Endothelial cell of umbilical vein (primary cell): ENCODE results near the gene IGSF10. TPM values are rescaled to one million over a fixed set of nuclear protein-coding genes. Genes with fewer than 3 reads are reported as not detected.

Experiments
- BruUV-seq: library from RNA; stranded (reverse); fragments of 400-500 nt; replicated peaks from 2 replicates; lab custom pipeline; 2021; lab: Mats Ljungman, UMichigan
- CTCF ChIA-PET: fragments of 300-600, 350-600 bp; sonication (Branson Sonifier 250); formaldehyde crosslinking; loops from one replicate; lab custom pipeline; 2021; ENCODE audit warnings: antibody characterized with exemption, inconsistent platforms; lab: Charles Lee
- POLR2A ChIA-PET: fragments of 300-600, 350-600 bp; sonication (Branson Sonifier 250); formaldehyde crosslinking; loops from one replicate; lab custom pipeline; 2021; ENCODE audit warnings: antibody characterized with exemption, inconsistent platforms; lab: Charles Lee
- DNase-seq: peaks from one replicate; pipeline ENCODE4 v3.0.0-alpha.2; 2011; ENCODE audit warnings: low read depth, low spot score
- FAIRE-seq: peaks from 2 replicates; lab custom pipeline; 2011; peaks lifted over from hg19 to GRCh38; lab: Jason Lieb, UNC
- H2AFZ ChIP-seq: 2 replicates; pipeline ENCODE4 v1.6.0; 2012; ENCODE audit warnings: low read depth, low read length, control low read depth, inconsistent platforms
- H3K27ac ChIP-seq: 2 replicates; pipeline ENCODE4 v1.5.1; 2011; ENCODE audit warnings: low read depth, mild to moderate bottlenecking, control low read depth, low read length, moderate library complexity; ENCODE audit not compliant: insufficient read depth
- H3K27me3 ChIP-seq, 2 experiments: 2 replicates each; pipeline versions ENCODE4 v1.6.0 to v1.6.1; 2011; ENCODE audit warnings: low read length in 2 of 2, mixed read lengths in 1 of 2; ENCODE audit not compliant: control insufficient read depth in 2 of 2, insufficient read depth in 2 of 2
- H3K36me3 ChIP-seq, 2 experiments: 2 replicates in 1 of 2; 3 replicates in 1 of 2; pipeline ENCODE4 v1.5.1; 2011; ENCODE audit warnings: low read length in 2 of 2, mild to moderate bottlenecking in 1 of 2, moderate library complexity in 1 of 2; ENCODE audit not compliant: control insufficient read depth in 2 of 2, insufficient read depth in 2 of 2; ENCODE audit errors: extremely low read depth in 1 of 2
- H3K4me1 ChIP-seq: 3 replicates; pipeline ENCODE4 v1.5.1; 2011; ENCODE audit warnings: mild to moderate bottlenecking, low read length; ENCODE audit not compliant: control insufficient read depth, insufficient read depth; ENCODE audit errors: extremely low read depth
- H3K4me2 ChIP-seq: 2 replicates; pipeline ENCODE4 v1.6.1; 2011; ENCODE audit warnings: low read length, control low read depth, mixed read lengths; ENCODE audit not compliant: insufficient read depth
- H3K4me3 ChIP-seq, 3 experiments: fragments of 200-600 bp in 1 of 3; sonication (generic), shearing (Covaris generic) in 1 of 3; replicated peaks in 1 of 3; 2 replicates each; pipeline ENCODE4 v1.5.1; 2011 to 2016; ENCODE audit warnings: control low read depth in 3 of 3, low read length in 3 of 3, mild to moderate bottlenecking in 2 of 3, inconsistent platforms in 1 of 3, low read depth in 1 of 3, moderate library complexity in 1 of 3; ENCODE audit not compliant: insufficient read depth in 1 of 3
- H3K79me2 ChIP-seq: 2 replicates; pipeline ENCODE4 v1.6.0; 2012; ENCODE audit warnings: low read length, inconsistent platforms; ENCODE audit not compliant: control insufficient read depth, insufficient read depth
- H3K9ac ChIP-seq: replicated peaks from 2 replicates; pipeline ENCODE3; 2011; ENCODE audit warnings: low read length, control low read depth; ENCODE audit not compliant: insufficient read depth; ENCODE audit errors: extremely low read depth
- H3K9me1 ChIP-seq: replicated peaks from 3 replicates; pipeline ENCODE4 v1.6.0; 2011; ENCODE audit warnings: mild to moderate bottlenecking, low read length; ENCODE audit not compliant: control insufficient read depth, insufficient read depth; ENCODE audit errors: extremely low read depth
- H3K9me3 ChIP-seq: replicated peaks from 2 replicates; pipeline ENCODE4 v1.5.1; 2012; ENCODE audit warnings: low read length, inconsistent platforms; ENCODE audit not compliant: control insufficient read depth, insufficient read depth
- H4K20me1 ChIP-seq: replicated peaks from 2 replicates; pipeline ENCODE3; 2011; ENCODE audit warnings: mild to moderate bottlenecking, low read length; ENCODE audit not compliant: control insufficient read depth, insufficient read depth; ENCODE audit errors: extremely low read depth
- CTCF ChIP-seq, 2 donors: IDR thresholded peaks; 1 replicate in 1 of 2; 2 replicates in 1 of 2; pipeline ENCODE4 v1.5.1; 2011; ENCODE audit warnings: low read length in 2 of 2, mild to moderate bottlenecking in 2 of 2, moderate library complexity in 2 of 2, control low read depth in 1 of 2, inconsistent platforms in 1 of 2, low read depth in 1 of 2; ENCODE audit not compliant: insufficient read depth in 1 of 2; ENCODE audit errors: extremely low read depth in 1 of 2
- EZH2 ChIP-seq: IDR thresholded peaks from 2 replicates; pipeline ENCODE4 v1.6.1; 2012; ENCODE audit warnings: borderline replicate concordance, low read depth, mild to moderate bottlenecking, moderate library complexity, low read length, inconsistent platforms; ENCODE audit not compliant: severe bottlenecking
- FOS ChIP-seq: IDR thresholded peaks from 2 replicates; pipeline ENCODE4 v1.6.1; 2011; ENCODE audit warnings: mild to moderate bottlenecking, low read length, moderate library complexity, borderline replicate concordance; ENCODE audit not compliant: insufficient read depth
- GATA2 ChIP-seq: IDR thresholded peaks from 2 replicates; pipeline ENCODE4 v1.7.0; 2011; ENCODE audit warnings: low read depth, mild to moderate bottlenecking, moderate library complexity, mixed read lengths, low read length; ENCODE audit not compliant: insufficient read length, insufficient read depth
- JUN ChIP-seq: IDR thresholded peaks from 2 replicates; pipeline ENCODE4 v1.6.1; 2011; ENCODE audit warnings: borderline replicate concordance, low read depth; ENCODE audit not compliant: insufficient read length, insufficient read depth
- MAX ChIP-seq: IDR thresholded peaks from 2 replicates; pipeline ENCODE4 v1.6.1; 2011; ENCODE audit not compliant: insufficient read depth, insufficient read length
- MYC ChIP-seq: IDR thresholded peaks from one replicate; pipeline ENCODE4 v1.6.1; 2011; ENCODE audit warnings: mild to moderate bottlenecking, low read depth, low read length
- POLR2A ChIP-seq: IDR thresholded peaks from 2 replicates; pipeline ENCODE4 v1.6.1; 2012; ENCODE audit warnings: low read depth, mild to moderate bottlenecking, control low read depth, low read length
- POLR2AphosphoS5 ChIP-seq: IDR thresholded peaks from 2 replicates; pipeline ENCODE4 v1.6.1; 2012; ENCODE audit warnings: low read depth, mild to moderate bottlenecking, control low read depth, low read length, moderate library complexity; ENCODE audit not compliant: insufficient read depth
- dilution Hi-C: fragments of 300-500 bp; cut with MboI; formaldehyde crosslinking; loops from one replicate; pipeline ENCODE4 v1.15.0; 2019; ENCODE audit warnings: low sequenced_read_pairs; ENCODE audit not compliant: extremely low pct_ligation_motif_present
- intact Hi-C: fragments of 100-400 bp; cut with micrococcal nuclease; formaldehyde crosslinking; loops from one replicate; pipeline ENCODE4 v1.10.0; 2022
- polyA plus RNA-seq, 4 experiments: library from polyadenylated mRNA; depleted of rRNA in 3 of 4; stranded (reverse) in 3 of 4; unstranded in 1 of 4; fragments of >200 nt; gene quantifications; 2 replicates each; pipeline versions ENCODE4 v1.2.1 to v1.2.3, GENCODE V29; 2011 to 2012; ENCODE audit warnings: missing spikeins in 1 of 4
- total RNA-seq: library from RNA; stranded (reverse); gene quantifications from 2 replicates; pipeline ENCODE4 v1.2.3, GENCODE V29; 2021

The IGSF10 gene
- total and polyA plus RNA-seq, 2 donors (not counting 3 experiments of a cell fraction or from before 2014, with no cell fraction given) = 0.01 TPM; not detected in 1

GRCh38 chr3:151462278-151462780, 1.5 kb upstream of the IGSF10 start:
- H2AFZ ChIP-seq = no peak overlapping the region
- no peak for FAIRE-seq
- no peak overlapping the region for H3K4me2 ChIP-seq
- no peaks in the 10 kb centered on the region for H3K79me2 ChIP-seq
- no TSS peak for BruUV-seq
- peaks cover 23 to 42% of the 10 kb centered on the region in 2 experiments for H3K27me3 ChIP-seq
- H3K36me3 ChIP-seq = no peaks in the 10 kb centered on the region
- ChIA-PET POLR2A (no interaction called here), CTCF (interaction anchor here (1.0 to 1.8 kb wide), 3 partner anchors 13 to 377 kb away, joined by 3 to 4 read pairs (median 3); no protein-coding TSS in a partner anchor)
- H3K27ac ChIP-seq = no peak overlapping the region
- no peaks in the 10 kb centered on the region for H3K9me1 ChIP-seq
- intact Hi-C loops (loop anchor here (10.0 kb wide), 1 partner anchor 1112 kb away; no protein-coding TSS in a partner anchor), dilution Hi-C loops (no loop called here)
- H3K4me1 ChIP-seq = peaks cover 3% of the 10 kb centered on the region
- H3K9ac ChIP-seq = no peak overlapping the region
- TF ChIP-seq POLR2AphosphoS5 (no peak), JUN (no peak), GATA2 (no peak), CTCF (IDR thresholded peaks at IDR 0.05; ENCODE audit: extremely low read depth in 1 of 2, insufficient read depth in 1 of 2, low read depth in 1 of 2, low read length in 2 of 2) (no peak), FOS (no peak), MYC (no peak), MAX (no peak), EZH2 (no peak), POLR2A (no peak)
- no peak overlapping the region for H3K4me3 ChIP-seq
- H3K9me3 ChIP-seq = no peaks in the 10 kb centered on the region
- DNase-seq = no peak
- no peaks in the 10 kb centered on the region for H4K20me1 ChIP-seq
